Caco-2 (cell line): ENCODE data around the gene METTL25. TPM values are rescaled to one million over a fixed set of nuclear protein-coding genes. Genes with fewer than 3 reads are reported as not detected.

ENCODE experiments used
- BruUV-seq: library from RNA; stranded (reverse); fragments of 400-500 nt; replicated peaks from 2 replicates; lab custom pipeline; 2021; lab: Mats Ljungman, UMichigan
- CTCF ChIA-PET: fragments of 300-600 bp; sonication (Branson Sonifier 250); formaldehyde crosslinking; loops from one replicate; lab custom pipeline; 2022; ENCODE audit warnings: antibody characterized with exemption; lab: Charles Lee
- POLR2A ChIA-PET: fragments of 300-600 bp; sonication (Branson Sonifier 250); formaldehyde crosslinking; loops from one replicate; lab custom pipeline; 2022; ENCODE audit warnings: antibody characterized with exemption; lab: Charles Lee
- DNase-seq, 2 experiments: peaks; one replicate each; pipeline versions ENCODE4 v3.0.0 to v3.0.0-alpha.2; 2020 to 2022
- H3K27me3 ChIP-seq: replicated peaks from 2 replicates; pipeline ENCODE4 v1.6.0; 2011; ENCODE audit warnings: low read length; ENCODE audit not compliant: control insufficient read depth, insufficient read depth
- H3K36me3 ChIP-seq: 2 replicates; pipeline ENCODE4 v1.5.1; 2011; ENCODE audit warnings: low read length; ENCODE audit not compliant: control insufficient read depth, insufficient read depth
- H3K4me1 ChIP-seq: fragments of 250-450 bp; sonication (Bioruptor Pico); 2 replicates; pipeline ENCODE4 v1.5.1; 2020; ENCODE audit warnings: mild to moderate bottlenecking
- H3K4me3 ChIP-seq: 2 replicates; pipeline ENCODE4 v1.5.1; 2011; ENCODE audit warnings: low read depth, mild to moderate bottlenecking, control low read depth, low read length
- H3K9me3 ChIP-seq: fragments of 250-450 bp; sonication (Bioruptor Pico); 2 replicates; pipeline ENCODE4 v1.5.1; 2020; ENCODE audit warnings: mild to moderate bottlenecking, moderate library complexity
- H3K27ac Mint-ChIP-seq: one replicate; pipeline ENCODE4 v1.8.0; 2022; ENCODE audit warnings: mixed read lengths; ENCODE audit not compliant: unreplicated experiment
- H3K27me3 Mint-ChIP-seq: one replicate; pipeline ENCODE4 v1.8.0; 2022; ENCODE audit warnings: mixed read lengths; ENCODE audit not compliant: insufficient read depth, unreplicated experiment
- H3K36me3 Mint-ChIP-seq: one replicate; pipeline ENCODE4 v1.8.0; 2022; ENCODE audit warnings: mild to moderate bottlenecking, mixed read lengths; ENCODE audit not compliant: insufficient read depth, unreplicated experiment
- H3K4me1 Mint-ChIP-seq: one replicate; pipeline ENCODE4 v1.8.0; 2022; ENCODE audit warnings: low read depth, mixed read lengths; ENCODE audit not compliant: unreplicated experiment
- H3K4me3 Mint-ChIP-seq: one replicate; pipeline ENCODE4 v1.8.0; 2022; ENCODE audit warnings: mild to moderate bottlenecking, moderate library complexity, mixed read lengths; ENCODE audit not compliant: unreplicated experiment
- H3K9me3 Mint-ChIP-seq: one replicate; pipeline ENCODE4 v1.8.0; 2022; ENCODE audit warnings: mixed read lengths; ENCODE audit not compliant: unreplicated experiment
- CTCF ChIP-seq, 2 experiments: fragments of 200-600 bp in 1 of 2; IDR thresholded peaks; 1 replicate in 1 of 2; 2 replicates in 1 of 2; pipeline versions ENCODE4 v1.5.1 to v1.8.0; 2011 to 2022; ENCODE audit warnings: antibody characterized with exemption in 1 of 2, control low read depth in 1 of 2, inconsistent platforms in 1 of 2, low read depth in 1 of 2, low read length in 1 of 2, mild to moderate bottlenecking in 1 of 2, moderate library complexity in 1 of 2; ENCODE audit not compliant: insufficient read depth in 1 of 2, severe bottlenecking in 1 of 2, unreplicated experiment in 1 of 2
- intact Hi-C: fragments of 100-400 bp; cut with micrococcal nuclease; formaldehyde crosslinking; loops from one replicate; pipeline ENCODE4 v1.10.0; 2022; ENCODE audit not compliant: unreplicated experiment
- total RNA-seq: library from RNA; stranded (reverse); gene quantifications from 2 replicates; pipeline ENCODE4 v1.2.3, GENCODE V29; 2022

Gene METTL25
- total RNA-seq, 1 experiment from 2014 or later, result 8.4 TPM

DNA sequence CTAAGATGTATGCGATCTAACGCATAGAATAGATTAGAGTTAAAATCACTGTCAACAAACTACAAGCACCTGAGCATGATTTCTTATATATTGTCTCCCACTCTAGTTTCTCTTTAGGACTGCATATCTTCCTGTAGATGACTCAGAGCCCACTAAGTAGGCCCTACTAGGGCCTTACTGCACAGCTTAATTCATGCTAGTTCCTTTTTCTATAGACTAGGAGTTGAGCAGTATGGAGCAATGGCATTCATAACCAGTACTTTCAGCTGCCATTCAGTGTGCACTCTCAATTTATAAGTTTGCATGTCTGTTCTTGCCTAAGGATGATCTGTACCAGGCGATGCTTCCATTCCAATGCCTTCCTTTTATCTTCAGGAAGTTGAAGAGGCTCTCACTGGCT is 103.5 kb downstream of the METTL25 start:
- H3K4me1 ChIP-seq, result no peaks in the 10 kb centered on the region
- no peaks in the 10 kb centered on the region for H3K27me3 ChIP-seq
- no peak for DNase-seq
- no peaks in the 10 kb centered on the region for H3K4me1 Mint-ChIP-seq
- intact Hi-C loops, result no loop called here
- no peaks in the 10 kb centered on the region for H3K36me3 ChIP-seq
- no peak for TF ChIP-seq CTCF (IDR thresholded peaks at IDR 0.05; ENCODE audit: insufficient read depth in 1 of 2, low read depth in 1 of 2, low read length in 1 of 2, severe bottlenecking in 1 of 2, unreplicated experiment in 1 of 2)
- H3K36me3 Mint-ChIP-seq, result no peaks in the 10 kb centered on the region
- ChIA-PET POLR2A (no interaction called here), CTCF (no interaction called here)
- H3K27ac Mint-ChIP-seq, result no peak overlapping the region
- BruUV-seq, result no TSS peak
- H3K4me3 ChIP-seq, result no peak overlapping the region
- H3K9me3 ChIP-seq, result no peaks in the 10 kb centered on the region
- H3K4me3 Mint-ChIP-seq, result no peak overlapping the region
- no peaks in the 10 kb centered on the region for H3K9me3 Mint-ChIP-seq
- no peaks in the 10 kb centered on the region for H3K27me3 Mint-ChIP-seq

- Histone ChIP-seq H3K9me3 (0 out of 2 replicates have a peak, but pooled peaks cover 4% of the 10 kb centered on the region), H3K4me3 (no peak overlapping the region), H3K4me1 (no peaks in the 10 kb centered on the region), H3K27me3 (no peaks in the 10 kb centered on the region), H3K36me3 (no peaks in the 10 kb centered on the region)
- no peaks in the 10 kb centered on the region for H3K9me3 Mint-ChIP-seq
- CTCF ChIA-PET, result no interaction called here
- no peaks in the 10 kb centered on the region for H3K27me3 Mint-ChIP-seq
- no peak for DNase-seq
- no peak overlapping the region for H3K4me3 Mint-ChIP-seq
- intact Hi-C loops, result no loop called here
- POLR2A ChIA-PET, result no interaction called here
- no peak overlapping the region for H3K27ac Mint-ChIP-seq
- no TSS peak for BruUV-seq
- TF ChIP-seq CTCF (IDR thresholded peaks at IDR 0.05; ENCODE audit: insufficient read depth in 1 of 2, low read depth in 1 of 2, low read length in 1 of 2, severe bottlenecking in 1 of 2, unreplicated experiment in 1 of 2), result no peak
- no peaks in the 10 kb centered on the region for H3K4me1 Mint-ChIP-seq
- H3K36me3 Mint-ChIP-seq, result peaks cover 5% of the 10 kb centered on the region
Observed at GRCh38 chr12:82468563-82468962, 110.2 kb downstream of the METTL25 start.

GRCh38 chr12:82470906-82471512 is 112.7 kb downstream of the METTL25 start:
- H3K4me1 Mint-ChIP-seq, result no peaks in the 10 kb centered on the region

More at GRCh38 chr12:82470906-82471512, 112.7 kb downstream of the METTL25 start:
- no TSS peak for BruUV-seq
- H3K27me3 ChIP-seq, result no peaks in the 10 kb centered on the region
- Mint-ChIP-seq H3K27ac (no peak overlapping the region), H3K27me3 (no peaks in the 10 kb centered on the region), H3K36me3 (peaks cover 5% of the 10 kb centered on the region), H3K9me3 (no peaks in the 10 kb centered on the region), H3K4me3 (no peak overlapping the region)
- ChIA-PET POLR2A (no interaction called here), CTCF (no interaction called here)
- no peak overlapping the region for H3K4me3 ChIP-seq
- no peaks in the 10 kb centered on the region for H3K36me3 ChIP-seq
- 0 out of 2 replicates have a peak, but pooled peaks cover 4% of the 10 kb centered on the region for H3K9me3 ChIP-seq
- no peak for DNase-seq
- no peaks in the 10 kb centered on the region for H3K4me1 ChIP-seq
- TF ChIP-seq CTCF (IDR thresholded peaks at IDR 0.05; ENCODE audit: insufficient read depth in 1 of 2, low read depth in 1 of 2, low read length in 1 of 2, severe bottlenecking in 1 of 2, unreplicated experiment in 1 of 2), result no peak
- intact Hi-C loops, result no loop called here
